ENCODE results near the gene VRK3.
A peak's percentile ranks its signal among the peaks of the same experiment; 100 is the strongest.
"Not testable (repeated sequence)": the region's sequence is repeated elsewhere in the genome, so short reads cannot be mapped to it uniquely, and the experiment has no call there.

VRK3 gene

GRCh38 chr19:49985871-49986270 lies 39.3 kb downstream of the VRK3 start:
- DNase-seq: no peak

GRCh38 chr19:49984491-49984890 lies 40.7 kb downstream of the VRK3 start:
- no peak for DNase-seq

- peak; percentile 84 for DNase-seq
Observed at GRCh38 chr19:49983645-49984229, 41.4 kb downstream of the VRK3 start.

GRCh38 chr19:49981603-49982593 lies 43.3 kb downstream of the VRK3 start:
- no peak for DNase-seq

GRCh38 chr19:49978324-49978723 lies 46.8 kb downstream of the VRK3 start:
- no peak for DNase-seq

- no peak for DNase-seq
Observed at GRCh38 chr19:49977881-49978280, 47.3 kb downstream of the VRK3 start.

- no peak for DNase-seq
Observed at GRCh38 chr19:49977076-49977475, 48.1 kb downstream of the VRK3 start.

- no peak for DNase-seq
Observed at GRCh38 chr19:49976496-49976895, 48.7 kb downstream of the VRK3 start.

- DNase-seq: no peak
Observed at GRCh38 chr19:49975051-49975450, 50.1 kb downstream of the VRK3 start.

- DNase-seq: no peak
Observed at GRCh38 chr19:49973987-49974386, 51.2 kb downstream of the VRK3 start.

- no peak for DNase-seq
Observed at GRCh38 chr19:49972841-49973240, 52.3 kb downstream of the VRK3 start.

GRCh38 chr19:49971991-49972411 lies 53.2 kb downstream of the VRK3 start:
- DNase-seq: no peak

- DNase-seq: not testable (repeated sequence)
Observed at GRCh38 chr19:49969355-49969754, 55.8 kb downstream of the VRK3 start.

- DNase-seq: no peak
Observed at GRCh38 chr19:49968279-49968922, 56.8 kb downstream of the VRK3 start.

GRCh38 chr19:49960980-49961379 lies 64.2 kb downstream of the VRK3 start, which contains the start of gene SIGLEC11:
TSS of gene SIGLEC11 (minus strand) at chr19:49961172. CDS start at chr19:49961081, 91 bp downstream.
- DNase-seq: not testable (repeated sequence)

- DNase-seq: not testable (repeated sequence)
Observed at GRCh38 chr19:49959892-49960291, 65.3 kb downstream of the VRK3 start.

- DNase-seq: not testable (repeated sequence)
Observed at GRCh38 chr19:49958596-49958995, 66.6 kb downstream of the VRK3 start.

GRCh38 chr19:49958144-49958543 lies 67.0 kb downstream of the VRK3 start:
- not testable (repeated sequence) for DNase-seq

GRCh38 chr19:49957262-49957915 lies 67.8 kb downstream of the VRK3 start:
- DNase-seq: no peak

GRCh38 chr19:49956115-49956495 lies 69.1 kb downstream of the VRK3 start:
- no peak for DNase-seq

GRCh38 chr19:49954933-49955332 lies 70.2 kb downstream of the VRK3 start:
- no peak for DNase-seq

- DNase-seq: no peak
Observed at GRCh38 chr19:49954092-49954829, 70.9 kb downstream of the VRK3 start.
